ENCODE data around the gene ADAMTS6. TPM values are rescaled to one million over a fixed set of nuclear protein-coding genes. Genes with fewer than 3 reads are reported as not detected.
"Not testable (repeated sequence)": the region's sequence is repeated elsewhere in the genome, so short reads cannot be mapped to it uniquely, and the experiment has no call there.

Gene ADAMTS6
- total and polyA plus RNA-seq, 2 experiments from 2014 or later = 3.4 to 21.0 TPM

GRCh38 chr5:65324226-65324625 lies 157.5 kb downstream of the ADAMTS6 start:
- 100% methylated on average over 1 of the region's 1 CpG for WGBS (ENCODE audit: low lambda C conversion rate, missing lambda C conversion rate)

GRCh38 chr5:65320704-65321103 lies 161.0 kb downstream of the ADAMTS6 start:
- H2AFZ ChIP-seq; H4K20me1 ChIP-seq (ENCODE audit: insufficient read depth, poor library complexity, severe bottlenecking); H3K4me2 ChIP-seq; H3K27ac ChIP-seq; H3K9me3 ChIP-seq (ENCODE audit: low read depth); H3K9me2 ChIP-seq (replicated peaks; ENCODE audit: insufficient read depth); H3K79me2 ChIP-seq; H3K4me1 ChIP-seq (ENCODE audit: insufficient read depth); DNase-seq (ENCODE audit: low spot score); H3K4me3 ChIP-seq; H3K27me3 ChIP-seq; H3K36me3 ChIP-seq (replicated peaks; ENCODE audit: insufficient read depth, low read depth): not testable (repeated sequence)
- 96% methylated on average over 1 of the region's 1 CpG for WGBS (ENCODE audit: low lambda C conversion rate, missing lambda C conversion rate)

More at GRCh38 chr5:65324226-65324625, 157.5 kb downstream of the ADAMTS6 start:
- H3K36me3 ChIP-seq (replicated peaks; ENCODE audit: insufficient read depth, low read depth) = no peaks in the 10 kb centered on the region
- H2AFZ ChIP-seq = no peak overlapping the region
- no peaks in the 10 kb centered on the region for H4K20me1 ChIP-seq (ENCODE audit: insufficient read depth, poor library complexity, severe bottlenecking)
- no peak overlapping the region for H3K4me2 ChIP-seq
- DNase-seq (ENCODE audit: low spot score) = no peak
- no peaks in the 10 kb centered on the region for H3K9me3 ChIP-seq (ENCODE audit: low read depth)
- no peaks in the 10 kb centered on the region for H3K27me3 ChIP-seq
- H3K4me1 ChIP-seq (ENCODE audit: insufficient read depth) = peaks cover 6% of the 10 kb centered on the region
- H3K4me3 ChIP-seq = no peak overlapping the region
- no peaks in the 10 kb centered on the region for H3K79me2 ChIP-seq
- H3K9me2 ChIP-seq (replicated peaks; ENCODE audit: insufficient read depth) = no peaks in the 10 kb centered on the region
- no peak for TF ChIP-seq CTCF (IDR thresholded peaks at IDR 0.05; ENCODE audit: poor library complexity)
- no peak overlapping the region for H3K27ac ChIP-seq

- no peak overlapping the region for H3K27ac ChIP-seq
- DNase-seq (ENCODE audit: low spot score) = no peak
- WGBS (ENCODE audit: low lambda C conversion rate, missing lambda C conversion rate) = 95% methylated on average over 2 of the region's 2 CpGs
These were observed 161.5 kb downstream of the ADAMTS6 start for GRCh38 chr5:65320250-65320649.

GRCh38 chr5:65307931-65308330 lies 173.8 kb downstream of the ADAMTS6 start:
- TF ChIP-seq CTCF (IDR thresholded peaks at IDR 0.05; ENCODE audit: poor library complexity) = no peak
- no peak for TF ChIP-seq EZH2phosphoT487 (IDR thresholded peaks at IDR 0.05; ENCODE audit: low read depth, severe bottlenecking, unreplicated experiment)
- no peak for TF ChIP-seq EZH2 (IDR thresholded peaks at IDR 0.05; ENCODE audit: borderline replicate concordance)
- no peaks in the 10 kb centered on the region for H3K36me3 ChIP-seq (replicated peaks; ENCODE audit: insufficient read depth, low read depth)
- H3K27me3 ChIP-seq = no peaks in the 10 kb centered on the region
- H3K4me1 ChIP-seq (ENCODE audit: insufficient read depth) = no peaks in the 10 kb centered on the region
- H3K4me2 ChIP-seq = no peak overlapping the region
- H3K27ac ChIP-seq = no peak overlapping the region
- 84% methylated on average over 1 of the region's 1 CpG for WGBS (ENCODE audit: low lambda C conversion rate, missing lambda C conversion rate)
- H3K9me2 ChIP-seq (replicated peaks; ENCODE audit: insufficient read depth) = no peaks in the 10 kb centered on the region
- H3K79me2 ChIP-seq = no peaks in the 10 kb centered on the region
- no peak for DNase-seq (ENCODE audit: low spot score)
- H3K4me3 ChIP-seq = no peak overlapping the region
- no peaks in the 10 kb centered on the region for H3K9me3 ChIP-seq (ENCODE audit: low read depth)
- H4K20me1 ChIP-seq (ENCODE audit: insufficient read depth, poor library complexity, severe bottlenecking) = no peaks in the 10 kb centered on the region
- H2AFZ ChIP-seq = no peak overlapping the region

More at GRCh38 chr5:65320250-65320649, 161.5 kb downstream of the ADAMTS6 start:
- H2AFZ ChIP-seq = no peak overlapping the region
- H3K9me3 ChIP-seq (ENCODE audit: low read depth) = no peaks in the 10 kb centered on the region
- no peaks in the 10 kb centered on the region for H3K36me3 ChIP-seq (replicated peaks; ENCODE audit: insufficient read depth, low read depth)
- H3K79me2 ChIP-seq = no peaks in the 10 kb centered on the region
- no peak overlapping the region for H3K4me2 ChIP-seq
- no peaks in the 10 kb centered on the region for H3K27me3 ChIP-seq
- H3K9me2 ChIP-seq (replicated peaks; ENCODE audit: insufficient read depth) = no peaks in the 10 kb centered on the region
- H3K4me1 ChIP-seq (ENCODE audit: insufficient read depth) = no peaks in the 10 kb centered on the region
- no peaks in the 10 kb centered on the region for H4K20me1 ChIP-seq (ENCODE audit: insufficient read depth, poor library complexity, severe bottlenecking)
- no peak overlapping the region for H3K4me3 ChIP-seq
- TF ChIP-seq EZH2 (IDR thresholded peaks at IDR 0.05; ENCODE audit: borderline replicate concordance) (no peak), EZH2phosphoT487 (IDR thresholded peaks at IDR 0.05; ENCODE audit: low read depth, severe bottlenecking, unreplicated experiment) (no peak), CTCF (IDR thresholded peaks at IDR 0.05; ENCODE audit: poor library complexity) (no peak)

Data from hepatocyte (in vitro differentiated cells).